Mammary microvascular endothelial cell (primary cell): ENCODE measurements around the gene PRR19. TPM values are rescaled to one million over a fixed set of nuclear protein-coding genes. Genes with fewer than 3 reads are reported as not detected.

Source experiments
- total RNA-seq: library from RNA; depleted of rRNA; stranded (reverse); fragments of >200 nt; gene quantifications from 2 replicates; pipeline ENCODE4 v1.2.3, GENCODE V29; 2015

Gene PRR19
- 0.27 and 1.0 TPM in 2 replicates for total RNA-seq

DNA sequence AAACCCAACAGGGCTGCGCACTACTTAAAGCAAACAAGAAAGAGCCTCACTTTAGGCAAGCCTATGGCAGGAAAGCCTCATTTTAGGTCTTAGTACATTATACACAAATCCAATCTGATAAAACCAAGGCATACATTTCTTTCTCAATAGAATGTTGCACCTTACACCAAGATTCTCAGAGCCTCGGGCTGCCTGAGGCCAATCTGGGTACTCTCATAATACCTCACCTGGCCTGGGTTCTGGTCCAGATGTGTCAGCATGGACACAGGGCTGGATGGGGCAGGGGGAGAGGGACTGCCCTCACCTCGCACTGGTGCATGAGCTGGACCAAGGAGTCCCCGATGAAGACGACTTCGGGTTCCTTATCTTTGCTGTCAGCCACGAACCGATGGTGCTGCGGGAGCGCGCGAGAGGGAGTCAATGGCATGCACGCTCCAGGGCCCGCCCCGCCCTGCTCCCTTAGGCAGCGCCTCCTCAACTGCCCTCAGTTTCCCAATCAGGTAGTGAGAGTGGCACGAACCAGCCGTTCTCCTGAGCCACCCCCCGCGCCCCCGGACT lies at the start of gene PRR19:
Gene PRR19 (plus strand): TSS at position 487 of the 558 bp plus-strand sequence. CDS start 7,453 bp downstream, outside the sequence.

GRCh38 chr19:42254850-42255765 lies 46.8 kb upstream of the PRR19 start, which contains the start of gene ERF:
Gene ERF, minus strand, starts transcription at chr19:42255128. Its CDS starts 129 bp downstream, at chr19:42254999.

GRCh38 chr19:42268704-42269477 lies 33.0 kb upstream of the PRR19 start, which contains the start of gene CIC:
Gene CIC, plus strand, starts transcription at chr19:42269252. Its CDS starts 2,532 bp downstream, at chr19:42271784.

DNA sequence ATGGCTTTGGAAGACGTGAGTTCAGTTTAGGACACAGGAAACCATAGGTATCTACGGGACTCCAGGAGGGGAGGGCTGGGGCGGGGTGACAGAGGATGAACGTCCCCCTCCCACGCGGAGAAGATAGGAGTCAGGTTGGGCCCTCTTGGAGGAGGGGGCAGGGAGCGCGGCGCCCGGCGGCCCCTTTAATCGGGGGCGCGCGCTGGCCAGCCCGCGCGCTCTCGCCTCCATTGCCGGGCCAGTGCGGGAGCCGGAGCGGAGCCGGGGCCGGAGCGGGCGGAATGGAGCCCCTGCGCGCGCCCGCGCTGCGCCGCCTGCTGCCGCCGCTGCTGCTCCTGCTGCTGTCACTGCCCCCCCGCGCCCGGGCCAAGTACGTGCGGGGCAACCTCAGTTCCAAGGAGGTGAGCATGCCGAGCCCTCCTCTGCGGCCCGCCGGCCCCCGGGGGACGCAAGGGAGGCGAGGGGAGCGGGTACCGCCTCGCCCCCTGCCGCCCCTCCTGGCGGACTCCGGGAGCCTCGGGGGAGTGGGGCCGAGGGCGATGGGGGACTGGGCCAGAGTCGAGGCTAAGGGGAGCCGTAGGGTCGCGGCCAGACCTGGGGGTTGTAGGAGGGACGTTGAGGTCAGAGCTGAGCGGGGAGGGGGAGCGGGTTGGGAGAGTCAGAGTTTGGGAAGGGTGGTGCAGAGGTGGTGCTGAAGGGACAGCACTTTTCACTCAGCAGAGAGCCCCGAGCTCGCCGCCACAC lies 11.3 kb downstream of the PRR19 start, which contains the start of gene TMEM145:
Gene TMEM145 (plus strand): TSS at position 214 of the 744 bp plus-strand sequence. CDS start 68 bp downstream, at position 282.

DNA sequence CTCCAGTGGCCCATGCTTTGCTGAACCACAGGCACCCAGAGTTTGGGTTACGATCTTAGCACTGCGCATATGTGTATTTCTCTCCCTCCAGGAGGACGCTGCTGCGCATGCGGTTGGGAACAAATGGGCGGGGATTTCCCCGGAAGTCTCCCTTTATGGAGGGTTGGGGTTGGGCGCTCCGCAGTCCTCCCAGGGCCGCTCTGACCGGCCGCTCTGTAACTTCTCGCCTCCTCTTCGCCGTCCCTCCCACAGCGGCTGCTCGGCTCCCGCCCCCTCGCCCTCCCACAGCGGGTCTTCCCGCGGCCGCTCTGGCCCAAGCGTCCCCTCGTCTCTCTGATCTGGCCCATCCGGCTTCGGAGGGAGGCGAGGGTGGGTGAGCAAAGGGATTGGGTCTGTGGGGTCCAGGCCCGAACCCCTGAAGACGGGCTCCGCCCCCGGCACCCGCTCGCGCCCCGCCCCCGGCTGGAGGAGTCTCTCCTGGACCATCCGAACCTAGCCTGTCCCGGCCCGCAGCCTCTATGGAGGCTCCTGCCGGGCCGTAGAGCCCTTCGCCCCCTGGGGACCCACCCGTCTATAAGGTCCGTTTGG lies 23.5 kb downstream of the PRR19 start, which contains the start of gene MEGF8:
Gene MEGF8 (plus strand): TSS at position 328 of the 588 bp plus-strand sequence. CDS start 609 bp downstream, outside the sequence.

Other genes starting within 250 kb of the PRR19 start
- not detected in 2 replicates for gene GRIK5, start 231.9 kb upstream of the PRR19 start, total RNA-seq
- 14.5 and 17.2 TPM in 2 replicates for gene ZNF574, start 226.0 kb upstream of the PRR19 start, total RNA-seq
- 1.00 and 1.9 TPM in 2 replicates for gene POU2F2, start 169.7 kb upstream of the PRR19 start, total RNA-seq
- gene DEDD2, start 84.5 kb upstream of the PRR19 start, total RNA-seq: 24.6 and 31.9 TPM in 2 replicates
- gene ZNF526, start 81.8 kb upstream of the PRR19 start, total RNA-seq: 6.2 and 7.4 TPM in 2 replicates
- gene GSK3A, start 59.5 kb upstream of the PRR19 start, total RNA-seq: 20.9 and 25.7 TPM in 2 replicates
- gene ERF, start 47.0 kb upstream of the PRR19 start, total RNA-seq: 33.5 and 47.5 TPM in 2 replicates
- gene CIC, start 32.9 kb upstream of the PRR19 start, total RNA-seq: 39.7 and 42.8 TPM in 2 replicates
- 32.9 and 44.7 TPM in 2 replicates for gene PAFAH1B3, start 492 bp downstream of the PRR19 start, total RNA-seq
- gene TMEM145, start 11.2 kb downstream of the PRR19 start, total RNA-seq: 0.27 TPM in 1 of 2 replicates, not detected in the other
- 17.9 and 22.0 TPM in 2 replicates for gene MEGF8, start 23.5 kb downstream of the PRR19 start, total RNA-seq
- 1.00 TPM in 1 of 2 replicates, not detected in the other for gene CNFN, start 88.2 kb downstream of the PRR19 start, total RNA-seq
- gene LIPE, start 125.3 kb downstream of the PRR19 start, total RNA-seq: 16.7 and 25.6 TPM in 2 replicates
- not detected in 2 replicates for gene CXCL17, start 140.8 kb downstream of the PRR19 start, total RNA-seq
- 13.3 and 15.4 TPM in 2 replicates for gene CEACAM1, start 226.3 kb downstream of the PRR19 start, total RNA-seq